Spleen (tissue), 7 donors: Measurements from ENCODE around the gene DNAJA3.

Experiments
- CTCF ChIP-seq, 11 experiments: fragments of 200-600 bp in 7 of 11; fragments of 450-650 bp in 4 of 11; sonication (generic) in 4 of 11; IDR thresholded peaks in 8 of 11; conservative IDR thresholded peaks in 3 of 11; 1 replicate in 7 of 11; 2 replicates in 4 of 11; pipeline versions ENCODE4 v1.4.0 to v1.8.0; 2016 to 2021; ENCODE audit warnings: antibody characterized with exemption in 11 of 11, inconsistent platforms in 4 of 11, mild to moderate bottlenecking in 1 of 11
- POLR2A ChIP-seq, 3 donors: fragments of 450-650 bp; IDR thresholded peaks; one replicate each; pipeline ENCODE4 v1.5.1; 2017; ENCODE audit warnings: antibody characterized with exemption in 3 of 3, mild to moderate bottlenecking in 1 of 3
- POLR2AphosphoS5 ChIP-seq, 3 donors: sonication (generic); formaldehyde crosslinking; IDR thresholded peaks; one replicate each; pipeline ENCODE4 v1.5.1; 2017; ENCODE audit warnings: antibody characterized with exemption in 3 of 3
- donor health status: DM: no; HTN: no; CAD: no; lungs with moderate emphysema.
- donor health status: DM: no; HTN: no; CAD: no.
- donor health status: DM: no; HTN: no; CAD: no.

GRCh38 chr16:4487955-4488498 is 62.4 kb downstream of the DNAJA3 start:
- TF ChIP-seq CTCF (IDR thresholded peaks at IDR 0.05 in 8 of 11, conservative IDR thresholded peaks at IDR 0.05 in 3 of 11) (no peak), POLR2A (IDR thresholded peaks at IDR 0.05) (no peak), POLR2AphosphoS5 (IDR thresholded peaks at IDR 0.05) (no peak)
